OCI-LY7 (cell line): Measurements from ENCODE around the gene ZNF536. TPM values are rescaled to one million over a fixed set of nuclear protein-coding genes. Genes with fewer than 3 reads are reported as not detected.

Source experiments
- BruUV-seq: library from RNA; stranded (reverse); fragments of 400-500 nt; replicated peaks from 2 replicates; lab custom pipeline; 2021; lab: Mats Ljungman, UMichigan
- CTCF ChIA-PET: fragments of 300-600 bp; sonication (Branson Sonifier 250); formaldehyde crosslinking; loops from one replicate; lab custom pipeline; 2022; ENCODE audit warnings: antibody characterized with exemption; ENCODE audit not compliant: unreplicated experiment; lab: Charles Lee
- POLR2A ChIA-PET: fragments of 300-600 bp; sonication (Branson Sonifier 250); formaldehyde crosslinking; loops from one replicate; lab custom pipeline; 2022; ENCODE audit warnings: antibody characterized with exemption; lab: Charles Lee
- DNase-seq: peaks from one replicate; pipeline ENCODE4 v3.0.0-alpha.2; 2015; ENCODE audit warnings: low spot score
- H2AFZ ChIP-seq: fragments of 200-600 bp; sonication (generic), shearing (Covaris generic); 2 replicates; pipeline ENCODE4 v1.6.1; 2014; ENCODE audit warnings: mild to moderate bottlenecking, antibody characterized with exemption, low read length, moderate library complexity
- H3K27ac ChIP-seq: fragments of 200-600 bp; sonication (generic); 2 replicates; pipeline ENCODE4 v1.5.1; 2014; ENCODE audit warnings: mixed run types, low read depth, mild to moderate bottlenecking, moderate library complexity, low read length, inconsistent platforms; ENCODE audit not compliant: poor library complexity, severe bottlenecking
- H3K36me3 ChIP-seq: fragments of 200-600 bp; sonication (generic); 2 replicates; pipeline ENCODE4 v1.6.1; 2014; ENCODE audit warnings: mild to moderate bottlenecking, antibody characterized with exemption, low read length, moderate library complexity, mixed read lengths; ENCODE audit not compliant: insufficient read depth
- H3K4me1 ChIP-seq: fragments of 200-600 bp; sonication (generic); 2 replicates; pipeline ENCODE4 v1.5.1; 2014; ENCODE audit warnings: mild to moderate bottlenecking, low read length; ENCODE audit not compliant: insufficient read depth, poor library complexity, severe bottlenecking
- H3K4me2 ChIP-seq: fragments of 200-600 bp; sonication (generic); 2 replicates; pipeline ENCODE4 v1.6.1; 2014; ENCODE audit warnings: mild to moderate bottlenecking, low read length
- H3K4me3 ChIP-seq: fragments of 200-600 bp; sonication (generic); 2 replicates; pipeline ENCODE4 v1.5.1; 2014; ENCODE audit warnings: mild to moderate bottlenecking, low read depth, low read length; ENCODE audit not compliant: poor library complexity, severe bottlenecking
- H3K79me2 ChIP-seq: fragments of 200-600 bp; sonication (generic); 2 replicates; pipeline ENCODE4 v1.6.1; 2016; ENCODE audit warnings: low read depth, mild to moderate bottlenecking, low read length, moderate library complexity, mixed read lengths; ENCODE audit not compliant: insufficient read depth
- H3K9me2 ChIP-seq: fragments of 200-600 bp; sonication (generic); 2 replicates; pipeline ENCODE4 v1.6.1; 2016; ENCODE audit warnings: mild to moderate bottlenecking, low read length, mixed read lengths; ENCODE audit not compliant: insufficient read depth
- H3K9me3 ChIP-seq: fragments of 200-600 bp; sonication (generic); 2 replicates; pipeline ENCODE4 v1.6.1; 2014; ENCODE audit warnings: mild to moderate bottlenecking, mixed run types, low read length, mixed read lengths
- H4K20me1 ChIP-seq: fragments of 200-600 bp; sonication (generic); 2 replicates; pipeline ENCODE4 v1.6.1; 2014; ENCODE audit warnings: mild to moderate bottlenecking, antibody characterized with exemption, low read length, moderate library complexity, mixed read lengths; ENCODE audit not compliant: insufficient read depth
- EZH2phosphoT487 ChIP-seq: fragments of 200-600 bp; sonication (generic); IDR thresholded peaks from 2 replicates; pipeline ENCODE4 v1.6.1; 2018; ENCODE audit warnings: low read depth, borderline replicate concordance, mild to moderate bottlenecking, mixed run types, antibody characterized with exemption, low read length, moderate library complexity, mixed read lengths
- intact Hi-C: fragments of 100-400 bp; cut with micrococcal nuclease; formaldehyde crosslinking; loops from one replicate; pipeline ENCODE4 v1.10.0; 2022; ENCODE audit not compliant: unreplicated experiment
- total RNA-seq, 2 experiments: library from RNA; depleted of rRNA in 1 of 2; stranded (reverse); fragments of >200 nt in 1 of 2; shearing (Covaris generic) in 1 of 2; gene quantifications; 2 replicates each; pipeline ENCODE4 v1.2.3, GENCODE V29; 2014 to 2022
- TF ChIP-seq, protein P1 (sequence below): fragments of 200-600 bp; sonication (generic); conservative IDR thresholded peaks from 2 replicates; pipeline ENCODE4 v1.5.1; 2014; ENCODE audit warnings: mild to moderate bottlenecking, antibody characterized with exemption, low read length, moderate library complexity, mixed read lengths

Gene ZNF536
- total RNA-seq, 2 experiments from 2014 or later = 0.06 to 0.30 TPM

DNA sequence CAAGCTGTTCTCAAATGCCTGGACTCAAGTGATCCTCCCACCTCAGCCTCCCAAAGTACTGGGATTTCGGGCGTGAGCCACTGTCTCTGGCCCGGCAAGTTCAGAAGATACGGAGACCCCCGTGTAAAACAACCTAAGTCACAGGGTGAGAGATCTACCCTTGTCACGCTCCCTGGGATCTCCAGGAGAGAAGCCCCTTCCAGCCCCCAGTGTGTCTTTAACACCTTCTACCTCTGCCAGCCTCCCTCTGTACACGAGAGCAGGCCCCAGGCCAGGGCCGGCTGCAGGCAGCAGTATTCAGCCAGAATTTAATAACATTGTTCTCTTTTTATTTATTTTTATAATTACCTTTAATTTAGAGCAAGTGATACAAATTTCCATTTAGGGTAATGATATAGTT, 49.4 kb downstream of the ZNF536 start:
- no TSS peak for BruUV-seq
- no peaks in the 10 kb centered on the region for H4K20me1 ChIP-seq

DNA sequence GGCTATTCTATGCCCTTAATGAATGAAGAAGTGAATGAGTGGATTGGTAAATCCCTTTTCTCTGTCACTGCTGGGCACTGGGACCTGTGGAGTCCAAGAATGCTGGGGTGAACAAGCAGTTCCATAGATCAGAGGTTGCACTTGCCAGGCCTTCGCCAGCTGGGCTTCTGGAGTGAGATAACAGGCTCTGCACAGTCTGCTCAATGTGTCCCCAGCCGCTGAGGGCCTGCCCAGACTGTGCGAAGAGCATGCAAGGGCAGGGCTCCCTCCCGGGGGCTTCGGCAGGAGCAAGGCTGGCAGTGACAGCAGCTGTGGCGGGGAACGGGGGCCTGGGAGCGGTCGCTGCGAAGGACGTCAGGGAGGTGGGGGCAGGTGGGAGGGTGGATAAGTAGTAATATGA, 51.3 kb downstream of the ZNF536 start:
- H3K36me3 ChIP-seq = no peaks in the 10 kb centered on the region
- no peak for DNase-seq
- no peaks in the 10 kb centered on the region for H3K4me1 ChIP-seq
- intact Hi-C loops = no loop called here
- H3K9me3 ChIP-seq = no peaks in the 10 kb centered on the region
- no peak overlapping the region for H2AFZ ChIP-seq
- H3K79me2 ChIP-seq = no peaks in the 10 kb centered on the region
- H3K27ac ChIP-seq = no peak overlapping the region
- no peaks in the 10 kb centered on the region for H4K20me1 ChIP-seq
- no peak overlapping the region for H3K4me3 ChIP-seq
- no peak overlapping the region for H3K4me2 ChIP-seq
- TF ChIP-seq, protein P1, sequence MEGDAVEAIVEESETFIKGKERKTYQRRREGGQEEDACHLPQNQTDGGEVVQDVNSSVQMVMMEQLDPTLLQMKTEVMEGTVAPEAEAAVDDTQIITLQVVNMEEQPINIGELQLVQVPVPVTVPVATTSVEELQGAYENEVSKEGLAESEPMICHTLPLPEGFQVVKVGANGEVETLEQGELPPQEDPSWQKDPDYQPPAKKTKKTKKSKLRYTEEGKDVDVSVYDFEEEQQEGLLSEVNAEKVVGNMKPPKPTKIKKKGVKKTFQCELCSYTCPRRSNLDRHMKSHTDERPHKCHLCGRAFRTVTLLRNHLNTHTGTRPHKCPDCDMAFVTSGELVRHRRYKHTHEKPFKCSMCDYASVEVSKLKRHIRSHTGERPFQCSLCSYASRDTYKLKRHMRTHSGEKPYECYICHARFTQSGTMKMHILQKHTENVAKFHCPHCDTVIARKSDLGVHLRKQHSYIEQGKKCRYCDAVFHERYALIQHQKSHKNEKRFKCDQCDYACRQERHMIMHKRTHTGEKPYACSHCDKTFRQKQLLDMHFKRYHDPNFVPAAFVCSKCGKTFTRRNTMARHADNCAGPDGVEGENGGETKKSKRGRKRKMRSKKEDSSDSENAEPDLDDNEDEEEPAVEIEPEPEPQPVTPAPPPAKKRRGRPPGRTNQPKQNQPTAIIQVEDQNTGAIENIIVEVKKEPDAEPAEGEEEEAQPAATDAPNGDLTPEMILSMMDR = no peak
- no peak for TF ChIP-seq EZH2phosphoT487
- ChIA-PET CTCF (no interaction called here), POLR2A (no interaction called here)
- H3K9me2 ChIP-seq = no peaks in the 10 kb centered on the region
- BruUV-seq = no TSS peak

More for the DNA sequence above, 49.4 kb downstream of the ZNF536 start:
- no peak overlapping the region for H2AFZ ChIP-seq
- TF ChIP-seq, protein P1 = no peak
- no peak for TF ChIP-seq EZH2phosphoT487
- H3K27ac ChIP-seq = no peak overlapping the region
- intact Hi-C loops = no loop called here
- H3K4me1 ChIP-seq = no peaks in the 10 kb centered on the region
- ChIA-PET POLR2A (interaction anchor here (0.6 to 0.7 kb wide), 2 partner anchors 48 to 1995 kb away, joined by 3 read pairs; no protein-coding TSS in a partner anchor), CTCF (no interaction called here)
- H3K4me3 ChIP-seq = no peak overlapping the region
- no peaks in the 10 kb centered on the region for H3K79me2 ChIP-seq
- H3K4me2 ChIP-seq = no peak overlapping the region
- no peak for DNase-seq
- no peaks in the 10 kb centered on the region for H3K9me3 ChIP-seq
- no peaks in the 10 kb centered on the region for H3K9me2 ChIP-seq
- H3K36me3 ChIP-seq = no peaks in the 10 kb centered on the region

DNA sequence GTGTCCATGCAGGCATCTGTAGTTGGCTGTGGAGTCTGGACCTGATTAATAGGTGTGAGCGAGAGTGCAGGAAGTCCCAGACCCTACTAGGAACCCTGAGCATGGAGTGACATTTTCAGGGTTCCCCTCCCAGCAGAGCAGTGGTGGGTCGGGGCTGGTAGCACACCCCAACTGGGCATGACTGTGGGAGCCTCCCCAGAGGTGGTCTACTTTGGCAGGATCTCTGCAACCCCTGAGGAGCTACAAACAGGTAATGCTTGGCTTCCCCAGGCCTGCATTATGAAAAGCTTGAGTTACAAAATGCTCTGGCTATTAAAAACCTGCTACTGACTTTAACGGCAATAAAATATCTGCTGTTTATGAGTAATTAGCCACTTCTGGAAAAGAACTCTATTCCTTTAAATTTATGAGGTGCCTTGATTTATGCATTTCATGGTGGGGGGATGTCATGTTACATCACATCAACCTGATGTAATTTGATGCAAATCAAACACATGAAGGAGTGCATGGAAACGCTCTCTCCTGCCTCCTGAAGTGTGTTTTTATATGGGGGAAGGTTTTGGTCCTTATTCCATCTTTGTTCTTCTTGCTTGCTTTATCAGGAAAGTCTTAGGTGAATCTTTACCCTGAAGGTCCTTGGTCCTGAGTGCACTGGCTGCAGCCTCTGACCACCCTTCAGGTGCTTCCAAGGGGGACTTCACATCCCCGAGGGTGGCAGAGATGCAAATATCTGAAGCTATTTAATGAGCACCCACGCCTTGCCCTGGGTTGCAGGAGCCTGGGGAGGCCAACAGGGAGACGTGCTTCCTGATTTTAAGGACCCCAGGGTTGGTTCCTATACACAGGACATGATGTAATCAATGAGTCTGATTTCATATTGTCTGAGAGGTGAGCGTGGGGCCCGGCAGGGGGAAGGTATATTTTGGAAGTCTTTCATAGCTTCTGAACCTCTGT, 54.0 kb downstream of the ZNF536 start:
- H3K4me2 ChIP-seq = no peak overlapping the region
- ChIA-PET POLR2A (interaction anchor here (0.6 kb wide), 1 partner anchor 462 kb away, joined by 3 read pairs; no protein-coding TSS in a partner anchor), CTCF (no interaction called here)
- H3K9me3 ChIP-seq = no peaks in the 10 kb centered on the region
- no peak for DNase-seq
- no peaks in the 10 kb centered on the region for H3K79me2 ChIP-seq
- no TSS peak for BruUV-seq
- H3K9me2 ChIP-seq = no peaks in the 10 kb centered on the region
- H2AFZ ChIP-seq = no peak overlapping the region
- no peak overlapping the region for H3K27ac ChIP-seq
- no peak overlapping the region for H3K4me3 ChIP-seq
- no peaks in the 10 kb centered on the region for H3K4me1 ChIP-seq
- no peaks in the 10 kb centered on the region for H4K20me1 ChIP-seq
- TF ChIP-seq EZH2phosphoT487 = no peak
- TF ChIP-seq, protein P1 = no peak
- H3K36me3 ChIP-seq = no peaks in the 10 kb centered on the region
- intact Hi-C loops = no loop called here
